ENCODE measurements around the gene KIRREL1.

- TF ChIP-seq POLR2A (IDR thresholded peaks at IDR 0.05) (no peak), CTCF (IDR thresholded peaks at IDR 0.05) (no peak), POLR2AphosphoS5 (IDR thresholded peaks at IDR 0.05) (no peak)
Observed at GRCh38 chr1:158076441-158076840, 83.0 kb downstream of the KIRREL1 start.
